MM.1S (cell line): Measurements from ENCODE around the gene PCLO.

ENCODE experiments used
- EZH2 ChIP-seq: fragments of 300-600 bp; sonication (generic); optimal IDR thresholded peaks from 2 replicates; pipeline ENCODE3; 2017; ENCODE audit warnings: low read depth, mild to moderate bottlenecking, antibody characterized with exemption, low read length, mixed read lengths
- EZH2phosphoT487 ChIP-seq: fragments of 300-600 bp; sonication (generic); IDR thresholded peaks from 2 replicates; pipeline ENCODE4 v1.6.1; 2018; ENCODE audit warnings: antibody characterized with exemption, low read length
- TF ChIP-seq, protein P1 (sequence below): fragments of 300-600 bp; sonication (generic); IDR thresholded peaks from 2 replicates; pipeline ENCODE4 v1.5.1; 2016; ENCODE audit warnings: antibody characterized with exemption, low read length, mixed read lengths

DNA sequence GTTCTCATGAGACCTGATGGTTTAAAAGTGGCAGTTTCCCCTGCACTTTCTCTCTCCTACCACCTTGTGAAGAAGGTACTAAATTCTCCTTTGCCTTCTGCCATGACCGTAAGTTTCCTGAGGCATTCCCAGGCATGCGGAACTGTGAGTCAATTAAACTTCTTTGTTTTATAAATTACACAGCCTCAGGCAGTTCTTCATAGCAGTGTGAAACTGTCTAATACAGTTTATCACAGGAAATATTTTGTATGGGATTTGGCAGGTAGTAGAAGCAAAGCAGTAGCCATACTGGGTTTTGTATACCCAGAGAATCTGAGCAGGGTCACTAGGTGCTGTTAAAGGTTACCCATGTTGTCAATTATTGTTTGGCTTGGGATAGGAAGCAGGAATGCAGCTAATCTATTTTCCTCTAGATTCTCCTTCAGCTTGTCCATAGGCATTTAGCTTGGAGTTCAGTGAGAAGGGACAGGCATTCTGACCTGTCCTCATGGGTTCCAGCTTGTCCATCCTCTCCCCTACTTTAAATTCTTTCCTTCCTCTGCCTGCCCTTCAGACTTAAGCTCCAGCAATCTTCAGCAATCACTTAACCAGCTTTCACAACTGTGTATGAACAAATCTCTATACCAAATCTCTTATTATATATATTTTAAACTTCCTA lies 186.7 kb downstream of the PCLO start:
- TF ChIP-seq, protein P1, sequence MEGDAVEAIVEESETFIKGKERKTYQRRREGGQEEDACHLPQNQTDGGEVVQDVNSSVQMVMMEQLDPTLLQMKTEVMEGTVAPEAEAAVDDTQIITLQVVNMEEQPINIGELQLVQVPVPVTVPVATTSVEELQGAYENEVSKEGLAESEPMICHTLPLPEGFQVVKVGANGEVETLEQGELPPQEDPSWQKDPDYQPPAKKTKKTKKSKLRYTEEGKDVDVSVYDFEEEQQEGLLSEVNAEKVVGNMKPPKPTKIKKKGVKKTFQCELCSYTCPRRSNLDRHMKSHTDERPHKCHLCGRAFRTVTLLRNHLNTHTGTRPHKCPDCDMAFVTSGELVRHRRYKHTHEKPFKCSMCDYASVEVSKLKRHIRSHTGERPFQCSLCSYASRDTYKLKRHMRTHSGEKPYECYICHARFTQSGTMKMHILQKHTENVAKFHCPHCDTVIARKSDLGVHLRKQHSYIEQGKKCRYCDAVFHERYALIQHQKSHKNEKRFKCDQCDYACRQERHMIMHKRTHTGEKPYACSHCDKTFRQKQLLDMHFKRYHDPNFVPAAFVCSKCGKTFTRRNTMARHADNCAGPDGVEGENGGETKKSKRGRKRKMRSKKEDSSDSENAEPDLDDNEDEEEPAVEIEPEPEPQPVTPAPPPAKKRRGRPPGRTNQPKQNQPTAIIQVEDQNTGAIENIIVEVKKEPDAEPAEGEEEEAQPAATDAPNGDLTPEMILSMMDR = no peak
- TF ChIP-seq EZH2phosphoT487 (no peak), EZH2 (no peak)
